NCI-H2171 (cell line): ENCODE measurements around the gene ADRA1B.

ENCODE experiments used
- DNase-seq: peaks from one replicate; lab custom pipeline; 2025; lab: John Stamatoyannopoulos, UW

ADRA1B gene

GRCh38 chr5:159915904-159916840, at the start of gene ADRA1B:
Gene ADRA1B, plus strand, starts transcription at chr5:159916482. Its CDS starts 424 bp downstream, at chr5:159916906.
- DNase-seq: peak; percentile 7

- DNase-seq: no peak
Observed at GRCh38 chr5:159873680-159874079, 42.6 kb upstream of the ADRA1B start.

- DNase-seq: no peak
Observed at GRCh38 chr5:159874263-159874662, 42.0 kb upstream of the ADRA1B start.

- no peak for DNase-seq
Observed at GRCh38 chr5:159877016-159877415, 39.3 kb upstream of the ADRA1B start.

- DNase-seq: no peak
Observed at GRCh38 chr5:159877894-159878448, 38.3 kb upstream of the ADRA1B start.

- DNase-seq: no peak
Observed at GRCh38 chr5:159878988-159879471, 37.3 kb upstream of the ADRA1B start.

- DNase-seq: no peak
Observed at GRCh38 chr5:159880676-159881075, 35.6 kb upstream of the ADRA1B start.

GRCh38 chr5:159881967-159882366, 34.3 kb upstream of the ADRA1B start:
- no peak for DNase-seq

- no peak for DNase-seq
Observed at GRCh38 chr5:159883522-159883950, 32.7 kb upstream of the ADRA1B start.

- no peak for DNase-seq
Observed at GRCh38 chr5:159884917-159885620, 31.2 kb upstream of the ADRA1B start.

GRCh38 chr5:159886296-159886695, 30.0 kb upstream of the ADRA1B start:
- DNase-seq: no peak

- DNase-seq: no peak
Observed at GRCh38 chr5:159887050-159887449, 29.2 kb upstream of the ADRA1B start.

- no peak for DNase-seq
Observed at GRCh38 chr5:159888860-159889259, 27.4 kb upstream of the ADRA1B start.

- DNase-seq: no peak
Observed at GRCh38 chr5:159890141-159890540, 26.1 kb upstream of the ADRA1B start.

GRCh38 chr5:159891371-159891770, 24.9 kb upstream of the ADRA1B start:
- DNase-seq: no peak

GRCh38 chr5:159893040-159893695, 23.1 kb upstream of the ADRA1B start:
- DNase-seq: no peak

GRCh38 chr5:159894149-159894720, 22.0 kb upstream of the ADRA1B start:
- DNase-seq: no peak

GRCh38 chr5:159897786-159898393, 18.4 kb upstream of the ADRA1B start:
- no peak for DNase-seq

GRCh38 chr5:159899067-159900049, 16.9 kb upstream of the ADRA1B start:
- DNase-seq: no peak

- no peak for DNase-seq
Observed at GRCh38 chr5:159901308-159901707, 15.0 kb upstream of the ADRA1B start.
